ENCODE data around the gene GPI. TPM values are rescaled to one million over a fixed set of nuclear protein-coding genes. Genes with fewer than 3 reads are reported as not detected.

GPI gene
- total and polyA plus RNA-seq, 9 of the 15 experiments (the other 6 are each of a cell fraction or from before 2014, with no cell fraction given), result 88.3 to 358 (median 122) TPM

DNA sequence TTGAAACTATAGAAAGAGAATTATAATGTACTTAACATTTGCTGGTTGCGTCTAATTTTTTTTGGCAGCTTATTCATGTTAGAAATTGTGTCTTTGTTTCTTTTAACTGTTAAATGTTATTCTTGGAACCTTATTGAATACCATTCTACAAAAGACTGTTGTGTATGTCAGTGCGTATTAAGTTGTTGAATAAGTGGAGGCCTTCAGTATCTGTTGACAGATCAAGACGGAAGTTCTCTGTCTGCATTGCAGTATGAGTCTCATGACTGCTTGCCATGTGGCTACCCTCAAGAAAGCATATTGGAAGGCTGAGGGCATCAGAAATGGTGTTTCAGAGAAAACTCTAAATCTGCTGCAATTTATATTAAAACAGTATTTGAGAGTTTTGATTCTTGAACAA, 71.7 kb downstream of the GPI start:
- peaks cover 2% of the 10 kb centered on the region; the same call in 1 of the 2 replicates for H4K20me1 ChIP-seq (replicated peaks; ENCODE audit: control insufficient read depth, insufficient read depth, low read length)
- no peak for ATAC-seq
- BruUV-seq (replicated peaks), result no TSS peak
- H3K4me3 ChIP-seq, result no peak overlapping the region
- H3K27me3 ChIP-seq (ENCODE audit: control insufficient read depth in 2 of 2, insufficient read depth in 2 of 2, low read length in 2 of 2), result no peaks in the 10 kb centered on the region
- FAIRE-seq, result no peak
- H3K4me2 ChIP-seq (ENCODE audit: insufficient read depth, low read length), result no peak overlapping the region
- H3K9me1 ChIP-seq (ENCODE audit: control insufficient read depth, insufficient read depth, low read length), result no peaks in the 10 kb centered on the region
- H3K27ac ChIP-seq (ENCODE audit: extremely low read depth, low read depth, low read length), result no peak overlapping the region
- ChIA-PET POLR2A (interaction anchor here (1.2 kb wide), 1 partner anchor 12 kb away, joined by 4 read pairs; no protein-coding TSS in a partner anchor), CTCF (ENCODE audit: low intra/inter-chr PET ratio) (no interaction called here)
- DNase-seq (ENCODE audit: extremely low read depth in 1 of 4, low spot score in 3 of 4), result no peak
- H3K9ac ChIP-seq (ENCODE audit: insufficient read depth in 1 of 2, low read depth in 2 of 2, low read length in 2 of 2), result no peak overlapping the region
- no peaks in the 10 kb centered on the region; a peak in 1 of 5 replicates for H3K4me1 ChIP-seq (replicated peaks in 1 of 2; ENCODE audit: control insufficient read depth in 2 of 2, insufficient read depth in 2 of 2, low read length in 2 of 2)
- in situ Hi-C loops (cut with MboI), result no loop called here
- peaks cover 78% of the 10 kb centered on the region for H3K79me2 ChIP-seq (ENCODE audit: control insufficient read depth, insufficient read depth, low read length)
- peaks cover 96% of the 10 kb centered on the region for H3K36me3 ChIP-seq (ENCODE audit: control insufficient read depth, insufficient read depth, low read length)
- H2AFZ ChIP-seq (ENCODE audit: low read depth, low read length), result no peak overlapping the region
- no peaks in the 10 kb centered on the region for H3K9me3 ChIP-seq (replicated peaks; ENCODE audit: control insufficient read depth, insufficient read depth, low read depth, low read length)
- 96% methylated on average over 3 of the region's 3 CpGs for WGBS (ENCODE audit: insufficient coverage, low coverage, missing lambda C conversion rate)
- intact Hi-C loops (cut with micrococcal nuclease), result no loop called here
- TF ChIP-seq, protein P1, sequence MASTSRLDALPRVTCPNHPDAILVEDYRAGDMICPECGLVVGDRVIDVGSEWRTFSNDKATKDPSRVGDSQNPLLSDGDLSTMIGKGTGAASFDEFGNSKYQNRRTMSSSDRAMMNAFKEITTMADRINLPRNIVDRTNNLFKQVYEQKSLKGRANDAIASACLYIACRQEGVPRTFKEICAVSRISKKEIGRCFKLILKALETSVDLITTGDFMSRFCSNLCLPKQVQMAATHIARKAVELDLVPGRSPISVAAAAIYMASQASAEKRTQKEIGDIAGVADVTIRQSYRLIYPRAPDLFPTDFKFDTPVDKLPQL (IDR thresholded peaks at IDR 0.05; ENCODE audit: extremely low read depth, insufficient read length), result no peak
- TF ChIP-seq, protein P2, sequence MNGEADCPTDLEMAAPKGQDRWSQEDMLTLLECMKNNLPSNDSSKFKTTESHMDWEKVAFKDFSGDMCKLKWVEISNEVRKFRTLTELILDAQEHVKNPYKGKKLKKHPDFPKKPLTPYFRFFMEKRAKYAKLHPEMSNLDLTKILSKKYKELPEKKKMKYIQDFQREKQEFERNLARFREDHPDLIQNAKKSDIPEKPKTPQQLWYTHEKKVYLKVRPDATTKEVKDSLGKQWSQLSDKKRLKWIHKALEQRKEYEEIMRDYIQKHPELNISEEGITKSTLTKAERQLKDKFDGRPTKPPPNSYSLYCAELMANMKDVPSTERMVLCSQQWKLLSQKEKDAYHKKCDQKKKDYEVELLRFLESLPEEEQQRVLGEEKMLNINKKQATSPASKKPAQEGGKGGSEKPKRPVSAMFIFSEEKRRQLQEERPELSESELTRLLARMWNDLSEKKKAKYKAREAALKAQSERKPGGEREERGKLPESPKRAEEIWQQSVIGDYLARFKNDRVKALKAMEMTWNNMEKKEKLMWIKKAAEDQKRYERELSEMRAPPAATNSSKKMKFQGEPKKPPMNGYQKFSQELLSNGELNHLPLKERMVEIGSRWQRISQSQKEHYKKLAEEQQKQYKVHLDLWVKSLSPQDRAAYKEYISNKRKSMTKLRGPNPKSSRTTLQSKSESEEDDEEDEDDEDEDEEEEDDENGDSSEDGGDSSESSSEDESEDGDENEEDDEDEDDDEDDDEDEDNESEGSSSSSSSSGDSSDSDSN (IDR thresholded peaks at IDR 0.05; ENCODE audit: borderline replicate concordance in 1 of 2, low read depth in 2 of 2, low read length in 2 of 2), result no peak
- TF ChIP-seq, protein P3, sequence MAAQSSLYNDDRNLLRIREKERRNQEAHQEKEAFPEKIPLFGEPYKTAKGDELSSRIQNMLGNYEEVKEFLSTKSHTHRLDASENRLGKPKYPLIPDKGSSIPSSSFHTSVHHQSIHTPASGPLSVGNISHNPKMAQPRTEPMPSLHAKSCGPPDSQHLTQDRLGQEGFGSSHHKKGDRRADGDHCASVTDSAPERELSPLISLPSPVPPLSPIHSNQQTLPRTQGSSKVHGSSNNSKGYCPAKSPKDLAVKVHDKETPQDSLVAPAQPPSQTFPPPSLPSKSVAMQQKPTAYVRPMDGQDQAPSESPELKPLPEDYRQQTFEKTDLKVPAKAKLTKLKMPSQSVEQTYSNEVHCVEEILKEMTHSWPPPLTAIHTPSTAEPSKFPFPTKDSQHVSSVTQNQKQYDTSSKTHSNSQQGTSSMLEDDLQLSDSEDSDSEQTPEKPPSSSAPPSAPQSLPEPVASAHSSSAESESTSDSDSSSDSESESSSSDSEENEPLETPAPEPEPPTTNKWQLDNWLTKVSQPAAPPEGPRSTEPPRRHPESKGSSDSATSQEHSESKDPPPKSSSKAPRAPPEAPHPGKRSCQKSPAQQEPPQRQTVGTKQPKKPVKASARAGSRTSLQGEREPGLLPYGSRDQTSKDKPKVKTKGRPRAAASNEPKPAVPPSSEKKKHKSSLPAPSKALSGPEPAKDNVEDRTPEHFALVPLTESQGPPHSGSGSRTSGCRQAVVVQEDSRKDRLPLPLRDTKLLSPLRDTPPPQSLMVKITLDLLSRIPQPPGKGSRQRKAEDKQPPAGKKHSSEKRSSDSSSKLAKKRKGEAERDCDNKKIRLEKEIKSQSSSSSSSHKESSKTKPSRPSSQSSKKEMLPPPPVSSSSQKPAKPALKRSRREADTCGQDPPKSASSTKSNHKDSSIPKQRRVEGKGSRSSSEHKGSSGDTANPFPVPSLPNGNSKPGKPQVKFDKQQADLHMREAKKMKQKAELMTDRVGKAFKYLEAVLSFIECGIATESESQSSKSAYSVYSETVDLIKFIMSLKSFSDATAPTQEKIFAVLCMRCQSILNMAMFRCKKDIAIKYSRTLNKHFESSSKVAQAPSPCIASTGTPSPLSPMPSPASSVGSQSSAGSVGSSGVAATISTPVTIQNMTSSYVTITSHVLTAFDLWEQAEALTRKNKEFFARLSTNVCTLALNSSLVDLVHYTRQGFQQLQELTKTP (IDR thresholded peaks at IDR 0.05; ENCODE audit: low read depth in 1 of 2, partially characterized antibody in 2 of 2), result no peak
- no peak for TF ChIP-seq ZNF445 (CRISPR knock-in tag; IDR thresholded peaks at IDR 0.05; ENCODE audit: low read depth)
- TF ChIP-seq SNIP1 (IDR thresholded peaks at IDR 0.05; ENCODE audit: low read depth), result no peak
- TF ChIP-seq HNRNPUL1 (IDR thresholded peaks at IDR 0.05; ENCODE audit: low read length), result no peak
- TF ChIP-seq ZNF77 (CRISPR knock-in tag; IDR thresholded peaks at IDR 0.05), result no peak
- no peak for TF ChIP-seq ETV1 (tag; conservative IDR thresholded peaks at IDR 0.05; ENCODE audit: low read depth)
- TF ChIP-seq, protein P4, sequence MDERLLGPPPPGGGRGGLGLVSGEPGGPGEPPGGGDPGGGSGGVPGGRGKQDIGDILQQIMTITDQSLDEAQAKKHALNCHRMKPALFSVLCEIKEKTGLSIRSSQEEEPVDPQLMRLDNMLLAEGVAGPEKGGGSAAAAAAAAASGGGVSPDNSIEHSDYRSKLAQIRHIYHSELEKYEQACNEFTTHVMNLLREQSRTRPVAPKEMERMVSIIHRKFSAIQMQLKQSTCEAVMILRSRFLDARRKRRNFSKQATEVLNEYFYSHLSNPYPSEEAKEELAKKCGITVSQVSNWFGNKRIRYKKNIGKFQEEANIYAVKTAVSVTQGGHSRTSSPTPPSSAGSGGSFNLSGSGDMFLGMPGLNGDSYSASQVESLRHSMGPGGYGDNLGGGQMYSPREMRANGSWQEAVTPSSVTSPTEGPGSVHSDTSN (CRISPR knock-in tag; IDR thresholded peaks at IDR 0.05; ENCODE audit: low read depth), result no peak
- TF ChIP-seq, protein P4 (tag; conservative IDR thresholded peaks at IDR 0.05; ENCODE audit: low read depth), result no peak

All from K562 (cell line).